Lower leg skin (tissue), 3 donors: ENCODE measurements around the gene SS18L1.

Experiments
- POLR2A ChIP-seq, 2 donors: fragments of 450-650 bp; IDR thresholded peaks; one replicate each; pipeline ENCODE4 v1.6.1; 2016 to 2017; ENCODE audit warnings: antibody characterized with exemption in 2 of 2, mild to moderate bottlenecking in 1 of 2, moderate library complexity in 1 of 2
- TF ChIP-seq, protein P1 (sequence below), 3 donors: fragments of 450-650 bp; IDR thresholded peaks; one replicate each; pipeline ENCODE4 v1.5.1; 2016; ENCODE audit warnings: antibody characterized with exemption in 3 of 3, mild to moderate bottlenecking in 3 of 3, moderate library complexity in 2 of 3

DNA sequence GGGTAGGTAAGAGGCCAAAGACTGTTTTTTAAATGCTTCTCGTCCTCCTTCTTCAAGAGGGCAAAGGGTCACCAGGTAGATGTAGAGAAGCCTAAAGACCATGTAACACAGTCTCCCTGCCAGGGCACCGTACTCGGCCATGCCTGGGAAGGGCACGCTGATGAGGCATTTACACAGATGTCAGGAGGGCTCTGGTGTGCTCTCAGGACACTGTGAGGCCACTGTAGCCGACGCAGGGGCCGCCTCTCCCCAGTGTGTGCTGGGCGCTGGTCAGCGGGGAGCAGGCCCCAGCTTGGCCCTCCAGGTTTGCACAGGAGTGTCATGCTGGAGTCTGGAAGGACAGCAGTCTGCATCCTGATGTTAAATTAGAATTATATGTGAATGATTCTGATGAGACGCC lies 32.1 kb downstream of the SS18L1 start:
- TF ChIP-seq, protein P1, sequence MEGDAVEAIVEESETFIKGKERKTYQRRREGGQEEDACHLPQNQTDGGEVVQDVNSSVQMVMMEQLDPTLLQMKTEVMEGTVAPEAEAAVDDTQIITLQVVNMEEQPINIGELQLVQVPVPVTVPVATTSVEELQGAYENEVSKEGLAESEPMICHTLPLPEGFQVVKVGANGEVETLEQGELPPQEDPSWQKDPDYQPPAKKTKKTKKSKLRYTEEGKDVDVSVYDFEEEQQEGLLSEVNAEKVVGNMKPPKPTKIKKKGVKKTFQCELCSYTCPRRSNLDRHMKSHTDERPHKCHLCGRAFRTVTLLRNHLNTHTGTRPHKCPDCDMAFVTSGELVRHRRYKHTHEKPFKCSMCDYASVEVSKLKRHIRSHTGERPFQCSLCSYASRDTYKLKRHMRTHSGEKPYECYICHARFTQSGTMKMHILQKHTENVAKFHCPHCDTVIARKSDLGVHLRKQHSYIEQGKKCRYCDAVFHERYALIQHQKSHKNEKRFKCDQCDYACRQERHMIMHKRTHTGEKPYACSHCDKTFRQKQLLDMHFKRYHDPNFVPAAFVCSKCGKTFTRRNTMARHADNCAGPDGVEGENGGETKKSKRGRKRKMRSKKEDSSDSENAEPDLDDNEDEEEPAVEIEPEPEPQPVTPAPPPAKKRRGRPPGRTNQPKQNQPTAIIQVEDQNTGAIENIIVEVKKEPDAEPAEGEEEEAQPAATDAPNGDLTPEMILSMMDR (IDR thresholded peaks at IDR 0.05), result no peak
- TF ChIP-seq POLR2A (IDR thresholded peaks at IDR 0.05), result no peak
